GM18508 (cell line): ENCODE results near the gene TCEA2.

Experiments
- ATAC-seq: cut with Tn5 transposase; IDR thresholded peaks from one replicate; pipeline ENCODE4 v1.9.1; 2021; ENCODE audit warnings: moderate number of reproducible peaks; ENCODE audit not compliant: insufficient read depth, unreplicated experiment

TCEA2 gene

DNA sequence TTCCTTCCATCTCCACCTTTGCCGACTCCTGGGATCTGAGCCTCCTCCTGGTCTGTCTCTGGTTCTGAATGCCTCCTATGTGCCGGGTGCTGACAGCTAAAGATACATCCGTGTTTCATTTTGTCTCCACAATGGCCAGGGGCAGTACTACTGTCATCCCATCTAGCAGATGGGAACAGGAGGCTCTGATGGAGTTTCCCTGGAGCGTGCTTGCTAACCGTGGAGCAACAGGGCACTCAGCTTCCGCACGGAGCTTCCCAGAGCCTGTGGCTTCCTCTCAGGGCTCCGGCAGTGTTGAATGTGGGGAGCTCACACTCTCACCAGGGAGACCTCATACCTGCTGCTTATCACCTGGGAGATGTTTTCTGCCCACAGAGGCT is 56.3 kb downstream of the TCEA2 start:
- no peak for ATAC-seq

- ATAC-seq: no peak
These were observed 56.8 kb downstream of the TCEA2 start for GRCh38 chr20:64119681-64120341.

DNA sequence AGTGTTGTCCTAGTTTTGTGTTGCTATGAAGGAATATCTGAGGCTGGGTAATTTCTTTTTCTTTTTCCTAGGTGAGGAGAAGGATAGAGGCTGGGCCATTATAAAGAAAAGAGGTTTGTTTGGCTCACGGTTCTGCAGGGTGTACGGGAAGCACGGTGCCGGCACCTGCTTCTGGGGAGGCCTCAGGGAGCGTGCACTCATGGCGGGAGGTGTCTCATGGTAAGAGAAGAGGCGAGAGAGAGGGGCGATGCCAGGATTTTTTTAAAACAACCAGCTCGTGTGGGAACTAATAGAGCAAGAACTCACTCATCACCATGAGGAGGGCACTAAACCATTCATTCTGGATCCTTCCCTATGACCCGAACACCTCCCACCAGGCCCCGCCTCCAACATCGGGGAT is 58.6 kb downstream of the TCEA2 start:
- no peak for ATAC-seq
